Tibial nerve (tissue), 4 donors: Measurements from ENCODE around the gene PLCD3.

ENCODE experiments used
- CTCF ChIP-seq, 5 experiments: fragments of 200-600 bp in 3 of 5; fragments of 450-650 bp in 2 of 5; sonication (generic) in 3 of 5; IDR thresholded peaks; one replicate each; pipeline ENCODE4 v1.5.1; 2016 to 2019; ENCODE audit warnings: antibody characterized with exemption in 5 of 5, mild to moderate bottlenecking in 3 of 5, moderate library complexity in 2 of 5
- EP300 ChIP-seq, 2 donors: sonication (generic); formaldehyde crosslinking; IDR thresholded peaks; one replicate each; pipeline ENCODE4 v1.6.1; 2017; ENCODE audit warnings: antibody characterized with exemption in 2 of 2, mild to moderate bottlenecking in 1 of 2
- POLR2A ChIP-seq, 2 donors: fragments of 450-650 bp; IDR thresholded peaks; one replicate each; pipeline ENCODE4 v1.6.1; 2017; ENCODE audit warnings: antibody characterized with exemption in 2 of 2, mild to moderate bottlenecking in 2 of 2, moderate library complexity in 2 of 2

- TF ChIP-seq CTCF (IDR thresholded peaks at IDR 0.05): peak in 1 of 5 experiments; percentile 12
- no peak for TF ChIP-seq POLR2A (IDR thresholded peaks at IDR 0.05)
- no peak for TF ChIP-seq EP300 (IDR thresholded peaks at IDR 0.05)
Observed at GRCh38 chr17:45110676-45111611, 21.4 kb downstream of the PLCD3 start.
